HEK293 (cell line): ENCODE data around the gene BTRC.

Experiments
- CTCF ChIP-seq: fragments of 450-650 bp; formaldehyde crosslinking; IDR thresholded peaks from 2 replicates; pipeline ENCODE4 v1.5.1; 2016; ENCODE audit warnings: missing biosample characterization, missing genetic modification characterization
- GLI2 ChIP-seq: fragments of 450-650 bp; formaldehyde crosslinking; IDR thresholded peaks from 2 replicates; pipeline ENCODE4; 2017; ENCODE audit warnings: missing biosample characterization, missing genetic modification characterization, low read depth, borderline replicate concordance
- GLIS2 ChIP-seq: fragments of 450-650 bp; formaldehyde crosslinking; IDR thresholded peaks from 2 replicates; pipeline ENCODE4 v1.5.1; 2016; ENCODE audit warnings: missing biosample characterization, missing genetic modification characterization
- MEIS1 ChIP-seq: sonication (generic); formaldehyde crosslinking; IDR thresholded peaks from 2 replicates; pipeline ENCODE4 v1.8.1; 2022; ENCODE audit warnings: missing genetic modification reagents, mild to moderate bottlenecking, borderline replicate concordance
- SP7 ChIP-seq: fragments of 450-650 bp; formaldehyde crosslinking; IDR thresholded peaks from 2 replicates; pipeline ENCODE4 v1.5.1; 2016; ENCODE audit warnings: missing biosample characterization, missing genetic modification characterization
- TRIM28 ChIP-seq: IDR thresholded peaks from 2 replicates; pipeline ENCODE4 v1.6.1; 2011; ENCODE audit warnings: low read length, control low read depth, borderline replicate concordance
- YY1 ChIP-seq: fragments of 450-650 bp; formaldehyde crosslinking; IDR thresholded peaks from 2 replicates; pipeline ENCODE4 v1.5.1; 2018; ENCODE audit warnings: missing biosample characterization, missing genetic modification characterization
- ZBTB11 ChIP-seq: fragments of 450-650 bp; formaldehyde crosslinking; conservative IDR thresholded peaks from 2 replicates; pipeline ENCODE4 v1.5.1; 2016; ENCODE audit warnings: low read depth, missing biosample characterization, missing genetic modification characterization
- ZBTB17 ChIP-seq: fragments of 450-650 bp; formaldehyde crosslinking; IDR thresholded peaks from 2 replicates; pipeline ENCODE4 v1.5.1; 2016; ENCODE audit warnings: missing biosample characterization, missing genetic modification characterization
- ZNF155 ChIP-seq: fragments of 450-650 bp; formaldehyde crosslinking; IDR thresholded peaks from 2 replicates; pipeline ENCODE4 v1.5.1; 2016; ENCODE audit warnings: missing biosample characterization, missing genetic modification characterization
- ZNF184 ChIP-seq: fragments of 450-650 bp; IDR thresholded peaks from 2 replicates; pipeline ENCODE4 v1.5.1; 2018; ENCODE audit warnings: missing biosample characterization, mild to moderate bottlenecking, missing genetic modification characterization
- ZNF211 ChIP-seq: fragments of 450-650 bp; formaldehyde crosslinking; IDR thresholded peaks from 2 replicates; pipeline ENCODE4 v1.5.1; 2016; ENCODE audit warnings: low read depth, missing biosample characterization, missing genetic modification characterization
- ZNF248 ChIP-seq: fragments of 450-650 bp; formaldehyde crosslinking; IDR thresholded peaks from 2 replicates; pipeline ENCODE4 v1.5.1; 2017; ENCODE audit warnings: missing biosample characterization, missing genetic modification characterization
- ZNF324 ChIP-seq: fragments of 450-650 bp; formaldehyde crosslinking; IDR thresholded peaks from 2 replicates; pipeline ENCODE4 v1.5.1; 2016; ENCODE audit warnings: missing biosample characterization, missing genetic modification characterization
- ZNF37A ChIP-seq: fragments of 450-650 bp; IDR thresholded peaks from 2 replicates; pipeline ENCODE4 v1.5.1; 2018; ENCODE audit warnings: missing biosample characterization, missing genetic modification characterization
- ZNF433 ChIP-seq: fragments of 450-650 bp; formaldehyde crosslinking; IDR thresholded peaks from 2 replicates; pipeline ENCODE4 v1.5.1; 2016; ENCODE audit warnings: missing biosample characterization, missing genetic modification characterization, low read depth
- ZNF48 ChIP-seq: fragments of 450-650 bp; formaldehyde crosslinking; IDR thresholded peaks from 2 replicates; pipeline ENCODE4 v1.5.1; 2016; ENCODE audit warnings: missing biosample characterization, missing genetic modification characterization
- ZNF501 ChIP-seq: fragments of 450-650 bp; formaldehyde crosslinking; IDR thresholded peaks from 2 replicates; pipeline ENCODE4 v1.5.1; 2016; ENCODE audit warnings: missing biosample characterization, missing genetic modification characterization
- ZNF514 ChIP-seq: fragments of 450-650 bp; formaldehyde crosslinking; IDR thresholded peaks from 2 replicates; pipeline ENCODE4 v1.5.1; 2016; ENCODE audit warnings: missing biosample characterization, missing genetic modification characterization
- ZNF530 ChIP-seq: fragments of 450-650 bp; formaldehyde crosslinking; IDR thresholded peaks from 2 replicates; pipeline ENCODE4 v1.5.1; 2016; ENCODE audit warnings: low read depth, missing biosample characterization, missing genetic modification characterization
- ZNF596 ChIP-seq: fragments of 450-650 bp; IDR thresholded peaks from 2 replicates; pipeline ENCODE4 v1.5.0; 2018; ENCODE audit warnings: missing biosample characterization, mild to moderate bottlenecking, missing genetic modification characterization, moderate library complexity
- ZNF704 ChIP-seq: fragments of 450-650 bp; formaldehyde crosslinking; IDR thresholded peaks from 2 replicates; pipeline ENCODE4 v1.5.1; 2016; ENCODE audit warnings: missing biosample characterization, missing genetic modification characterization
- ZNF747 ChIP-seq: fragments of 450-650 bp; formaldehyde crosslinking; IDR thresholded peaks from 2 replicates; pipeline ENCODE4 v1.5.1; 2016; ENCODE audit warnings: missing biosample characterization, missing genetic modification characterization
- ZNF776 ChIP-seq: fragments of 450-650 bp; formaldehyde crosslinking; IDR thresholded peaks from 2 replicates; pipeline ENCODE4 v1.5.0; 2017; ENCODE audit warnings: missing biosample characterization, missing genetic modification characterization, borderline replicate concordance
- ZSCAN23 ChIP-seq: fragments of 450-650 bp; formaldehyde crosslinking; IDR thresholded peaks from 2 replicates; pipeline ENCODE4 v1.5.1; 2016; ENCODE audit warnings: missing biosample characterization, missing genetic modification characterization
- ZSCAN5A ChIP-seq: fragments of 450-650 bp; formaldehyde crosslinking; IDR thresholded peaks from 2 replicates; pipeline ENCODE4 v1.5.1; 2016; ENCODE audit warnings: missing biosample characterization, missing genetic modification characterization
- ZXDB ChIP-seq: fragments of 450-650 bp; formaldehyde crosslinking; IDR thresholded peaks from 2 replicates; pipeline ENCODE4 v1.5.1; 2016; ENCODE audit warnings: missing biosample characterization, missing genetic modification characterization
- TF ChIP-seq, protein P1 (sequence below): fragments of 450-650 bp; formaldehyde crosslinking; IDR thresholded peaks from 2 replicates; pipeline ENCODE4 v1.5.1; 2016; ENCODE audit warnings: missing biosample characterization, missing genetic modification characterization
- TF ChIP-seq, protein P2 (sequence below): fragments of 450-650 bp; formaldehyde crosslinking; IDR thresholded peaks from 2 replicates; pipeline ENCODE4 v1.5.1; 2016; ENCODE audit warnings: missing biosample characterization, missing genetic modification characterization

The BTRC gene

DNA sequence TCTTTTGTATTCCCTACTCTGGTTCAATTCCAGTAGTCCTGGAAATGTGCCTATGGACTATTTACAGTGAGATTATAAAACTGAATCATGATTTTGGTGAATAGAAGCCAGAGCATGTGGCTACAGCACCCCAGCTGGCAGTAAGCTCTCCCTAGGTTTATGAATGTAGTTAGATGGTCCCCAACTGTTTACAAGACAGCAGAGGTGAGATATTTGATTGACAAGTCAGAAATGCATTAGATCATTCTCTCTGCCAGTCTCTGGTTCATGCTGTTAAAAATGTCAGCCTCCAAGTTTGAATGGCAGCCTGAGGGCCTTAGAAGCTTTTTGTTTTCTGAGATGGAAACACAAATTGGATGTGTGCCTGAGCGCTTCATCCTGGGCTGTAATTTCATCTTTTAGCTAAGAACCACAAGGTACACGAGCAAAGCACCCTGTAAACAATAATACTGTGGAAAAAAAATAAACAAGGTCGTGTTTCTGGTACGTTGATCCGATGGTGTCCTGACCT, 85.0 kb downstream of the BTRC start (continued):
- TF ChIP-seq GLIS2 (tag by site-specific recombination) (no peak), YY1 (no peak), ZNF324 (tag by site-specific recombination) (no peak), ZNF433 (tag by site-specific recombination) (no peak), ZNF501 (no peak), ZBTB11 (no peak), ZBTB17 (tag by site-specific recombination) (peak; percentile 57; the same call in 1 of the 2 replicates), ZNF211 (tag by site-specific recombination) (no peak), ZNF37A (no peak), ZNF184 (no peak), ZNF530 (tag by site-specific recombination) (no peak), ZNF155 (no peak), ZNF514 (no peak), ZSCAN5A (tag by site-specific recombination) (no peak), ZSCAN23 (no peak), ZNF48 (tag by site-specific recombination) (no peak), ZNF776 (tag by site-specific recombination) (no peak), CTCF (tag by site-specific recombination) (no peak), ZNF747 (tag by site-specific recombination) (no peak), TRIM28 (no peak), ZNF596 (0 out of 2 replicates have a peak, but pooled peaks have one; percentile 39), GLI2 (tag by site-specific recombination) (peak; percentile 5; the same call in 1 of the 2 replicates), ZNF248 (tag by site-specific recombination) (no peak), ZNF704 (tag by site-specific recombination) (no peak), SP7 (tag by site-specific recombination) (peak; percentile 79), ZXDB (tag by site-specific recombination) (0 out of 2 replicates have a peak, but pooled peaks have one; percentile 11), MEIS1 (CRISPR knock-in tag) (peak; percentile 94)
- TF ChIP-seq, protein P1, sequence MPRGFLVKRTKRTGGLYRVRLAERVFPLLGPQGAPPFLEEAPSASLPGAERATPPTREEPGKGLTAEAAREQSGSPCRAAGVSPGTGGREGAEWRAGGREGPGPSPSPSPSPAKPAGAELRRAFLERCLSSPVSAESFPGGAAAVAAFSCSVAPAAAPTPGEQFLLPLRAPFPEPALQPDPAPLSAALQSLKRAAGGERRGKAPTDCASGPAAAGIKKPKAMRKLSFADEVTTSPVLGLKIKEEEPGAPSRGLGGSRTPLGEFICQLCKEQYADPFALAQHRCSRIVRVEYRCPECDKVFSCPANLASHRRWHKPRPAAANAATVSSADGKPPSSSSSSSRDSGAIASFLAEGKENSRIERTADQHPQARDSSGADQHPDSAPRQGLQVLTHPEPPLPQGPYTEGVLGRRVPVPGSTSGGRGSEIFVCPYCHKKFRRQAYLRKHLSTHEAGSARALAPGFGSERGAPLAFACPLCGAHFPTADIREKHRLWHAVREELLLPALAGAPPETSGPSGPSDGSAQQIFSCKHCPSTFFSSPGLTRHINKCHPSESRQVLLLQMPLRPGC, result no peak; the same call in 1 of the 2 replicates
- TF ChIP-seq, protein P2, sequence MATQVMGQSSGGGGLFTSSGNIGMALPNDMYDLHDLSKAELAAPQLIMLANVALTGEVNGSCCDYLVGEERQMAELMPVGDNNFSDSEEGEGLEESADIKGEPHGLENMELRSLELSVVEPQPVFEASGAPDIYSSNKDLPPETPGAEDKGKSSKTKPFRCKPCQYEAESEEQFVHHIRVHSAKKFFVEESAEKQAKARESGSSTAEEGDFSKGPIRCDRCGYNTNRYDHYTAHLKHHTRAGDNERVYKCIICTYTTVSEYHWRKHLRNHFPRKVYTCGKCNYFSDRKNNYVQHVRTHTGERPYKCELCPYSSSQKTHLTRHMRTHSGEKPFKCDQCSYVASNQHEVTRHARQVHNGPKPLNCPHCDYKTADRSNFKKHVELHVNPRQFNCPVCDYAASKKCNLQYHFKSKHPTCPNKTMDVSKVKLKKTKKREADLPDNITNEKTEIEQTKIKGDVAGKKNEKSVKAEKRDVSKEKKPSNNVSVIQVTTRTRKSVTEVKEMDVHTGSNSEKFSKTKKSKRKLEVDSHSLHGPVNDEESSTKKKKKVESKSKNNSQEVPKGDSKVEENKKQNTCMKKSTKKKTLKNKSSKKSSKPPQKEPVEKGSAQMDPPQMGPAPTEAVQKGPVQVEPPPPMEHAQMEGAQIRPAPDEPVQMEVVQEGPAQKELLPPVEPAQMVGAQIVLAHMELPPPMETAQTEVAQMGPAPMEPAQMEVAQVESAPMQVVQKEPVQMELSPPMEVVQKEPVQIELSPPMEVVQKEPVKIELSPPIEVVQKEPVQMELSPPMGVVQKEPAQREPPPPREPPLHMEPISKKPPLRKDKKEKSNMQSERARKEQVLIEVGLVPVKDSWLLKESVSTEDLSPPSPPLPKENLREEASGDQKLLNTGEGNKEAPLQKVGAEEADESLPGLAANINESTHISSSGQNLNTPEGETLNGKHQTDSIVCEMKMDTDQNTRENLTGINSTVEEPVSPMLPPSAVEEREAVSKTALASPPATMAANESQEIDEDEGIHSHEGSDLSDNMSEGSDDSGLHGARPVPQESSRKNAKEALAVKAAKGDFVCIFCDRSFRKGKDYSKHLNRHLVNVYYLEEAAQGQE (tag by site-specific recombination), result no peak
